IMR-90 (cell line): Measurements from ENCODE around the gene RASGRP2. TPM values are rescaled to one million over a fixed set of nuclear protein-coding genes. Genes with fewer than 3 reads are reported as not detected.

Experiments used
- ATAC-seq: fragments of 200-7000 bp; cut with Tn5 transposase; 2 replicates; pipeline ENCODE4 v1.9.1; 2020; ENCODE audit warnings: low read depth, mild to moderate bottlenecking, moderate library complexity
- BruUV-seq: library from RNA; stranded (reverse); fragments of 400-500 nt; replicated peaks from 2 replicates; lab custom pipeline; 2021; lab: Mats Ljungman, UMichigan
- CTCF ChIA-PET: fragments of 300-600 bp; formaldehyde crosslinking; extraction: SDS; loops from one replicate; lab custom pipeline; 2021; ENCODE audit warnings: antibody characterized with exemption; lab: Yijun Ruan, JAX
- POLR2A ChIA-PET: fragments of 300-600 bp; sonication (Branson Sonifier 250); formaldehyde crosslinking; loops from one replicate; lab custom pipeline; 2022; ENCODE audit warnings: antibody characterized with exemption; ENCODE audit not compliant: unreplicated experiment; lab: Charles Lee
- DNase-seq: peaks from one replicate; pipeline ENCODE4 v3.0.0; 2013
- H2AFZ ChIP-seq: replicated peaks from 2 replicates; pipeline ENCODE3; 2013; ENCODE audit warnings: low read length, mild to moderate bottlenecking; ENCODE audit not compliant: poor library complexity
- H2AK5ac ChIP-seq: 2 replicates; pipeline ENCODE4 v1.6.1; 2013; ENCODE audit warnings: low read depth, low read length, inconsistent platforms
- H2AK9ac ChIP-seq: replicated peaks from 2 replicates; pipeline ENCODE3; 2013; ENCODE audit warnings: mild to moderate bottlenecking, low read depth, low read length, moderate library complexity; ENCODE audit not compliant: poor library complexity
- H2BK120ac ChIP-seq: 2 replicates; pipeline ENCODE4 v1.6.1; 2013; ENCODE audit warnings: low read depth, low read length, inconsistent platforms
- H2BK15ac ChIP-seq: 3 replicates; pipeline ENCODE4 v1.6.1; 2013; ENCODE audit warnings: low read depth, low read length, inconsistent platforms
- H2BK20ac ChIP-seq: 2 replicates; pipeline ENCODE4 v1.6.1; 2013; ENCODE audit warnings: low read depth, mild to moderate bottlenecking, inconsistent platforms, low read length, moderate library complexity
- H2BK5ac ChIP-seq: 2 replicates; pipeline ENCODE4 v1.6.1; 2013; ENCODE audit warnings: mild to moderate bottlenecking, low read depth, low read length, inconsistent platforms; ENCODE audit not compliant: poor library complexity, severe bottlenecking
- H3K14ac ChIP-seq: replicated peaks from 2 replicates; pipeline ENCODE4 v1.6.1; 2013; ENCODE audit warnings: low read depth, low read length, inconsistent platforms
- H3K18ac ChIP-seq: 2 replicates; pipeline ENCODE4 v1.6.1; 2013; ENCODE audit warnings: low read depth, low read length, control low read depth
- H3K23ac ChIP-seq: 2 replicates; pipeline ENCODE4 v1.6.1; 2013; ENCODE audit warnings: low read depth, low read length, inconsistent platforms
- H3K27ac ChIP-seq: 2 replicates; pipeline ENCODE4 v1.5.1; 2013; ENCODE audit warnings: mild to moderate bottlenecking, control low read depth, low read length; ENCODE audit not compliant: insufficient read depth
- H3K27me3 ChIP-seq: 2 replicates; pipeline ENCODE4 v1.6.1; 2013; ENCODE audit warnings: low read length; ENCODE audit not compliant: control insufficient read depth, insufficient read depth
- H3K36me3 ChIP-seq: 2 replicates; pipeline ENCODE4 v1.6.1; 2013; ENCODE audit warnings: low read length, mixed read lengths; ENCODE audit not compliant: control insufficient read depth, insufficient read depth
- H3K4ac ChIP-seq: 2 replicates; pipeline ENCODE4 v1.6.1; 2013; ENCODE audit warnings: low read depth, low read length, inconsistent platforms
- H3K4me1 ChIP-seq: 2 replicates; pipeline ENCODE4 v1.6.1; 2013; ENCODE audit warnings: low read length, mixed read lengths; ENCODE audit not compliant: control insufficient read depth, insufficient read depth
- H3K4me2 ChIP-seq: 2 replicates; pipeline ENCODE4 v1.6.1; 2013; ENCODE audit warnings: low read depth, mild to moderate bottlenecking, control low read depth, low read length, moderate library complexity
- H3K4me3 ChIP-seq: 2 replicates; pipeline ENCODE4 v1.5.1; 2013; ENCODE audit warnings: low read depth, mild to moderate bottlenecking, control low read depth, low read length, moderate library complexity; ENCODE audit not compliant: insufficient read depth
- H3K56ac ChIP-seq: 2 replicates; pipeline ENCODE4 v1.6.1; 2013; ENCODE audit warnings: low read length, inconsistent platforms; ENCODE audit not compliant: insufficient read depth; ENCODE audit errors: extremely low read depth
- H3K79me1 ChIP-seq, 2 experiments: 2 replicates each; pipeline ENCODE4 v1.6.1; 2013; ENCODE audit warnings: low read length in 2 of 2, inconsistent platforms in 1 of 2, low read depth in 1 of 2
- H3K9ac ChIP-seq: 2 replicates; pipeline ENCODE4 v1.6.1; 2013; ENCODE audit warnings: low read depth, low read length, control low read depth
- H3K9me1 ChIP-seq: 2 replicates; pipeline ENCODE4 v1.6.1; 2013; ENCODE audit warnings: low read length, inconsistent platforms; ENCODE audit not compliant: insufficient read depth
- H3K9me3 ChIP-seq: 2 replicates; pipeline ENCODE4 v1.6.1; 2013; ENCODE audit warnings: low read length; ENCODE audit not compliant: control insufficient read depth, insufficient read depth
- H4K20me1 ChIP-seq: 2 replicates; pipeline ENCODE4 v1.6.1; 2013; ENCODE audit warnings: low read length, inconsistent platforms; ENCODE audit not compliant: insufficient read depth
- H4K5ac ChIP-seq: 2 replicates; pipeline ENCODE4 v1.6.1; 2013; ENCODE audit warnings: mild to moderate bottlenecking, low read depth, low read length, control low read depth
- H4K8ac ChIP-seq, 2 experiments: 2 replicates each; pipeline ENCODE4 v1.6.1; 2013; ENCODE audit warnings: low read depth in 2 of 2, low read length in 2 of 2, control low read depth in 1 of 2, inconsistent platforms in 1 of 2
- H4K91ac ChIP-seq: 2 replicates; pipeline ENCODE4 v1.6.1; 2013; ENCODE audit warnings: low read depth, low read length, inconsistent platforms; ENCODE audit not compliant: insufficient read depth
- BHLHE40 ChIP-seq: fragments of 150-350 bp; IDR thresholded peaks from 2 replicates; pipeline ENCODE4 v1.6.1; 2016; ENCODE audit warnings: mild to moderate bottlenecking, low read depth, low read length
- CEBPB ChIP-seq: IDR thresholded peaks from 2 replicates; pipeline ENCODE4 v1.6.1; 2012; ENCODE audit warnings: low read depth, low read length, improper control_type of control experiment
- CHD1 ChIP-seq: IDR thresholded peaks from 2 replicates; pipeline ENCODE4 v1.6.1; 2012; ENCODE audit warnings: low read depth, low read length, improper control_type of control experiment
- FOS ChIP-seq: fragments of 150-350 bp; IDR thresholded peaks from 2 replicates; pipeline ENCODE4 v1.6.1; 2016; ENCODE audit warnings: low read depth, low read length
- MAFK ChIP-seq: IDR thresholded peaks from 2 replicates; pipeline ENCODE4 v1.6.1; 2012; ENCODE audit warnings: low read depth, low read length, improper control_type of control experiment
- MAZ ChIP-seq: IDR thresholded peaks from 2 replicates; pipeline ENCODE4 v1.6.1; 2012; ENCODE audit warnings: low read depth, mild to moderate bottlenecking, low read length, improper control_type of control experiment, moderate library complexity, borderline replicate concordance
- MXI1 ChIP-seq: IDR thresholded peaks from 2 replicates; pipeline ENCODE4 v1.6.1; 2012; ENCODE audit warnings: low read depth, mild to moderate bottlenecking, low read length, moderate library complexity, borderline replicate concordance
- NFE2L2 ChIP-seq: fragments of 150-350 bp; IDR thresholded peaks from 2 replicates; pipeline ENCODE4 v1.6.1; 2016; ENCODE audit warnings: low read depth, mild to moderate bottlenecking, low read length
- POLR2A ChIP-seq: IDR thresholded peaks from 2 replicates; pipeline ENCODE4 v1.6.1; 2012; ENCODE audit warnings: mild to moderate bottlenecking, low read depth, low read length
- RAD21 ChIP-seq: IDR thresholded peaks from 2 replicates; pipeline ENCODE4 v1.6.1; 2012; ENCODE audit warnings: low read length, improper control_type of control experiment
- RCOR1 ChIP-seq: IDR thresholded peaks from 2 replicates; pipeline ENCODE4 v1.6.1; 2012; ENCODE audit warnings: mild to moderate bottlenecking, low read length, improper control_type of control experiment; ENCODE audit not compliant: insufficient replicate concordance
- RFX5 ChIP-seq: IDR thresholded peaks from 2 replicates; pipeline ENCODE4 v1.8.0; 2012; ENCODE audit warnings: low read depth, mild to moderate bottlenecking, low read length, moderate library complexity
- SMC3 ChIP-seq: fragments of 150-350 bp; IDR thresholded peaks from 2 replicates; pipeline ENCODE4 v1.6.1; 2016; ENCODE audit warnings: low read depth, mild to moderate bottlenecking, antibody characterized with exemption, low read length, moderate library complexity
- WGBS, 2 experiments: methylation state at CpG; one replicate each; pipeline versions ENCODE4 v1.1.5 to v1.1.7; 2013; ENCODE audit warnings: missing lambda C conversion rate in 2 of 2; ENCODE audit not compliant: insufficient read length in 1 of 2; ENCODE audit errors: extremely low coverage in 2 of 2; 5-methylcytosine and 5-hydroxymethylcytosine counted together
- dilution Hi-C: fragments of 300-500 bp; cut with HindIII; formaldehyde crosslinking; loops from one replicate; pipeline ENCODE4 v1.14.3; 2018; ENCODE audit warnings: low sequenced_read_pairs; ENCODE audit not compliant: unreplicated experiment
- in situ Hi-C: fragments of 300-500 bp; cut with MboI; formaldehyde crosslinking; loops from 3 replicates; pipeline ENCODE4 v1.14.3; 2019; ENCODE audit warnings: low sequenced_read_pairs, inconsistent platforms, mixed read lengths
- intact Hi-C: fragments of 100-400 bp; cut with micrococcal nuclease; formaldehyde crosslinking; loops from 2 replicates; pipeline ENCODE4 v1.10.0; 2022
- polyA plus RNA-seq, 3 experiments: library from polyadenylated mRNA; depleted of rRNA; stranded (reverse); fragments of >200 nt; gene quantifications; 2 replicates each; pipeline ENCODE4 v1.2.3, GENCODE V29; 2012; ENCODE audit warnings: low replicate concordance in 1 of 3
- total RNA-seq: library from RNA; depleted of rRNA; stranded (reverse); fragments of >200 nt; gene quantifications from 2 replicates; pipeline ENCODE4 v1.2.3, GENCODE V29; 2012
- TF ChIP-seq, protein P1 (sequence below): fragments of 150-350 bp; IDR thresholded peaks from 2 replicates; pipeline ENCODE4 v1.6.1; 2016; ENCODE audit warnings: low read depth, mild to moderate bottlenecking, low read length, moderate library complexity, borderline replicate concordance
- TF ChIP-seq, protein P2 (sequence below): conservative IDR thresholded peaks from 2 replicates; pipeline ENCODE4 v1.5.1; 2012; ENCODE audit warnings: mild to moderate bottlenecking, low read depth, low read length, improper control_type of control experiment
- TF ChIP-seq, protein P3 (sequence below): fragments of 150-350 bp; IDR thresholded peaks from 2 replicates; pipeline ENCODE4 v1.6.1; 2017; ENCODE audit warnings: mild to moderate bottlenecking, antibody characterized with exemption, low read length, low read depth

RASGRP2 gene
- total and polyA plus RNA-seq, 2 of the 4 experiments (the other 2 are of a cell fraction) = 1.2 TPM; not detected in 1

DNA sequence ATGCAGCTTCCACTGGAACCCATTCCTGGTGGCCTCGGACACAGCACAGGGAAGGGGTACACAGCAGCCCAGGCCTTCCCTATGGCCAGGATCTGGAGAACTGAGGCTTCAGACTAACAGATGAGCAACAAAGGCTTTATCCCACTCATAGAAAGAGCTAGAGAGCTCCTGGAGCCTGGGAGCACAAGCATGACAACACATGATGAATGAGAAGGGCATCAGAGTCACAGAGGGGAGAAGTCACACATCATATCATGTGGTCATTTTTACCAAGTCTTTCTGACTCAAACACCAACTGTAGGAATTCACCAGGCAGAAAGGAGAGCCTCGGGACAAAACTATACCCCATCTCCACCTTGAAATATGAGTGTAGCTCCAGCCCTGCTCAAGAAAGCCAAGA, 64.1 kb downstream of the RASGRP2 start:
- no peaks in the 10 kb centered on the region for H3K79me1 ChIP-seq
- H3K9ac ChIP-seq = no peak overlapping the region
- H3K9me1 ChIP-seq = peaks cover 4% of the 10 kb centered on the region; the same call in 1 of the 2 replicates
- H3K4me2 ChIP-seq = no peak overlapping the region
- no peak overlapping the region for H3K14ac ChIP-seq
- no peak overlapping the region for H3K56ac ChIP-seq
- no peak overlapping the region for H2BK120ac ChIP-seq
- no peak overlapping the region for H2AFZ ChIP-seq
- intact Hi-C loops = no loop called here
- H4K8ac ChIP-seq = no peak overlapping the region
- H3K4me1 ChIP-seq = peaks cover 8% of the 10 kb centered on the region
- in situ Hi-C loops = no loop called here
- no peak overlapping the region for H2AK5ac ChIP-seq
- dilution Hi-C loops = no loop called here
- H4K20me1 ChIP-seq = no peaks in the 10 kb centered on the region
- ATAC-seq (no peak), DNase-seq (no peak)
- H3K27me3 ChIP-seq = peaks cover 65% of the 10 kb centered on the region
- H3K36me3 ChIP-seq = no peaks in the 10 kb centered on the region
- no peak overlapping the region for H3K4ac ChIP-seq
- no peak overlapping the region for H4K5ac ChIP-seq
- H2BK20ac ChIP-seq = no peak overlapping the region
- ChIA-PET CTCF (interaction anchor here (0.9 kb wide), 1 partner anchor 9 kb away, joined by 3 read pairs; no protein-coding TSS in a partner anchor), POLR2A (no interaction called here)
- peaks cover 5% of the 10 kb centered on the region; the same call in 1 of the 2 replicates for H3K9me3 ChIP-seq
- H2AK9ac ChIP-seq = no peak overlapping the region
- no peak overlapping the region for H2BK15ac ChIP-seq
- no peak overlapping the region for H3K4me3 ChIP-seq
- no peak overlapping the region for H2BK5ac ChIP-seq
- H4K91ac ChIP-seq = no peak overlapping the region
- BruUV-seq = no TSS peak
- H3K23ac ChIP-seq = no peak overlapping the region
- TF ChIP-seq MAFK (no peak), CEBPB (no peak), BHLHE40 (no peak), CHD1 (no peak), MXI1 (no peak), SMC3 (no peak), RFX5 (no peak), RAD21 (no peak), RCOR1 (no peak), FOS (no peak), NFE2L2 (no peak), POLR2A (no peak), MAZ (no peak)
- TF ChIP-seq, protein P1, sequence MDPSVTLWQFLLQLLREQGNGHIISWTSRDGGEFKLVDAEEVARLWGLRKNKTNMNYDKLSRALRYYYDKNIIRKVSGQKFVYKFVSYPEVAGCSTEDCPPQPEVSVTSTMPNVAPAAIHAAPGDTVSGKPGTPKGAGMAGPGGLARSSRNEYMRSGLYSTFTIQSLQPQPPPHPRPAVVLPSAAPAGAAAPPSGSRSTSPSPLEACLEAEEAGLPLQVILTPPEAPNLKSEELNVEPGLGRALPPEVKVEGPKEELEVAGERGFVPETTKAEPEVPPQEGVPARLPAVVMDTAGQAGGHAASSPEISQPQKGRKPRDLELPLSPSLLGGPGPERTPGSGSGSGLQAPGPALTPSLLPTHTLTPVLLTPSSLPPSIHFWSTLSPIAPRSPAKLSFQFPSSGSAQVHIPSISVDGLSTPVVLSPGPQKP = no peak
- TF ChIP-seq, protein P2, sequence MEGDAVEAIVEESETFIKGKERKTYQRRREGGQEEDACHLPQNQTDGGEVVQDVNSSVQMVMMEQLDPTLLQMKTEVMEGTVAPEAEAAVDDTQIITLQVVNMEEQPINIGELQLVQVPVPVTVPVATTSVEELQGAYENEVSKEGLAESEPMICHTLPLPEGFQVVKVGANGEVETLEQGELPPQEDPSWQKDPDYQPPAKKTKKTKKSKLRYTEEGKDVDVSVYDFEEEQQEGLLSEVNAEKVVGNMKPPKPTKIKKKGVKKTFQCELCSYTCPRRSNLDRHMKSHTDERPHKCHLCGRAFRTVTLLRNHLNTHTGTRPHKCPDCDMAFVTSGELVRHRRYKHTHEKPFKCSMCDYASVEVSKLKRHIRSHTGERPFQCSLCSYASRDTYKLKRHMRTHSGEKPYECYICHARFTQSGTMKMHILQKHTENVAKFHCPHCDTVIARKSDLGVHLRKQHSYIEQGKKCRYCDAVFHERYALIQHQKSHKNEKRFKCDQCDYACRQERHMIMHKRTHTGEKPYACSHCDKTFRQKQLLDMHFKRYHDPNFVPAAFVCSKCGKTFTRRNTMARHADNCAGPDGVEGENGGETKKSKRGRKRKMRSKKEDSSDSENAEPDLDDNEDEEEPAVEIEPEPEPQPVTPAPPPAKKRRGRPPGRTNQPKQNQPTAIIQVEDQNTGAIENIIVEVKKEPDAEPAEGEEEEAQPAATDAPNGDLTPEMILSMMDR = no peak
- TF ChIP-seq, protein P3, sequence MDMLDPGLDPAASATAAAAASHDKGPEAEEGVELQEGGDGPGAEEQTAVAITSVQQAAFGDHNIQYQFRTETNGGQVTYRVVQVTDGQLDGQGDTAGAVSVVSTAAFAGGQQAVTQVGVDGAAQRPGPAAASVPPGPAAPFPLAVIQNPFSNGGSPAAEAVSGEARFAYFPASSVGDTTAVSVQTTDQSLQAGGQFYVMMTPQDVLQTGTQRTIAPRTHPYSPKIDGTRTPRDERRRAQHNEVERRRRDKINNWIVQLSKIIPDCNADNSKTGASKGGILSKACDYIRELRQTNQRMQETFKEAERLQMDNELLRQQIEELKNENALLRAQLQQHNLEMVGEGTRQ = no peak
- no CpG with 5 or more reads among the region's 2 CpGs for WGBS, 2 experiments
- no peak overlapping the region for H3K27ac ChIP-seq
- no peak overlapping the region for H3K18ac ChIP-seq
